Renal cortical epithelial cell (primary cell): ENCODE results near the gene KCNE2. TPM values are rescaled to one million over a fixed set of nuclear protein-coding genes. Genes with fewer than 3 reads are reported as not detected.
"Not testable (repeated sequence)": the region's sequence is repeated elsewhere in the genome, so short reads cannot be mapped to it uniquely, and the experiment has no call there.

Experiments used
- DNase-seq: peaks from one replicate; pipeline ENCODE4 v3.0.0-alpha.2; 2011; ENCODE audit warnings: low read depth
- total RNA-seq: library from RNA; depleted of rRNA; stranded (reverse); fragments of >200 nt; gene quantifications from 2 replicates; pipeline ENCODE4 v1.2.3, GENCODE V29; 2014

Gene KCNE2
- total RNA-seq, 1 donor from 2014 or later, result not detected

- not testable (repeated sequence) for DNase-seq
Measured at GRCh38 chr21:34406676-34407075, 42.9 kb downstream of the KCNE2 start.

GRCh38 chr21:34407294-34407693, 43.5 kb downstream of the KCNE2 start:
- DNase-seq, result not testable (repeated sequence)

GRCh38 chr21:34417448-34418077, 53.8 kb downstream of the KCNE2 start:
- not testable (repeated sequence) for DNase-seq

Other genes with a start within 250 kb of the KCNE2 start
- 3.2 and 3.6 TPM in 2 replicates for gene SMIM11, start 11.5 kb downstream of the KCNE2 start, total RNA-seq
- gene SMIM34, start 59.9 kb downstream of the KCNE2 start, total RNA-seq, result not detected in 2 replicates
- 3.5 TPM in 1 of 2 replicates, not detected in the other for gene KCNE1, start 148.2 kb downstream of the KCNE2 start, total RNA-seq